Panc1 (cell line): ENCODE measurements around the gene METTL9.

Experiments
- CTCF ChIP-seq: fragments of 450-650 bp; IDR thresholded peaks from 2 replicates; pipeline ENCODE4 v1.5.1; 2017; ENCODE audit warnings: mild to moderate bottlenecking
- POLR2AphosphoS5 ChIP-seq: IDR thresholded peaks from 2 replicates; pipeline ENCODE4 v1.6.1; 2012; ENCODE audit warnings: mild to moderate bottlenecking, low read depth, low read length, moderate library complexity
- REST ChIP-seq, 2 experiments: IDR thresholded peaks; 2 replicates each; pipeline ENCODE4 v1.6.1; 2011 to 2012; ENCODE audit warnings: low read depth in 2 of 2, control low read depth in 1 of 2, low read length in 1 of 2, mild to moderate bottlenecking in 1 of 2, moderate library complexity in 1 of 2; ENCODE audit not compliant: insufficient read depth in 1 of 2

- TF ChIP-seq CTCF = no peak
- no peak for TF ChIP-seq POLR2AphosphoS5
- no peak for TF ChIP-seq REST (IDR thresholded peaks at IDR 0.05; ENCODE audit: insufficient read depth in 1 of 2, low read depth in 2 of 2, low read length in 1 of 2)
These were observed 1.8 kb upstream of the METTL9 start for GRCh38 chr16:21597561-21598030.
